Measurements from ENCODE around the gene ASTN2.

- TF ChIP-seq CTCF (IDR thresholded peaks at IDR 0.05 in 2 of 3, conservative IDR thresholded peaks at IDR 0.05 in 1 of 3; ENCODE audit: borderline replicate concordance in 1 of 3, insufficient read depth in 1 of 3, low read depth in 2 of 3, low read length in 2 of 3) (no peak), MAX (IDR thresholded peaks at IDR 0.05) (no peak), REST (IDR thresholded peaks at IDR 0.05; ENCODE audit: low read depth) (no peak), YY1 (IDR thresholded peaks at IDR 0.05; ENCODE audit: extremely low read depth, insufficient replicate concordance, low read depth, low read length) (no peak), TCF7L2 (IDR thresholded peaks at IDR 0.05; ENCODE audit: borderline replicate concordance, extremely low read depth, insufficient read depth, insufficient read length) (no peak), EZH2 (IDR thresholded peaks at IDR 0.05) (no peak), POLR2A (IDR thresholded peaks at IDR 0.05; ENCODE audit: borderline replicate concordance, extremely low read depth, insufficient read depth, insufficient read length) (no peak), ZFX (IDR thresholded peaks at IDR 0.05) (no peak), RAD21 (IDR thresholded peaks at IDR 0.05; ENCODE audit: low read depth) (no peak), CEBPB (IDR thresholded peaks at IDR 0.05; ENCODE audit: low read depth) (no peak), ATF3 (IDR thresholded peaks at IDR 0.05) (no peak)
These were observed 953.2 kb downstream of the ASTN2 start for GRCh38 chr9:116461632-116462031.
